Measurements from ENCODE around the gene SYNJ2BP. TPM values are rescaled to one million over a fixed set of nuclear protein-coding genes. Genes with fewer than 3 reads are reported as not detected.

The SYNJ2BP gene
- total and polyA plus RNA-seq, 2 of the 13 experiments (the other 11 are each of a cell fraction or from before 2014, with no cell fraction given), result 18.1 to 28.6 TPM

DNA sequence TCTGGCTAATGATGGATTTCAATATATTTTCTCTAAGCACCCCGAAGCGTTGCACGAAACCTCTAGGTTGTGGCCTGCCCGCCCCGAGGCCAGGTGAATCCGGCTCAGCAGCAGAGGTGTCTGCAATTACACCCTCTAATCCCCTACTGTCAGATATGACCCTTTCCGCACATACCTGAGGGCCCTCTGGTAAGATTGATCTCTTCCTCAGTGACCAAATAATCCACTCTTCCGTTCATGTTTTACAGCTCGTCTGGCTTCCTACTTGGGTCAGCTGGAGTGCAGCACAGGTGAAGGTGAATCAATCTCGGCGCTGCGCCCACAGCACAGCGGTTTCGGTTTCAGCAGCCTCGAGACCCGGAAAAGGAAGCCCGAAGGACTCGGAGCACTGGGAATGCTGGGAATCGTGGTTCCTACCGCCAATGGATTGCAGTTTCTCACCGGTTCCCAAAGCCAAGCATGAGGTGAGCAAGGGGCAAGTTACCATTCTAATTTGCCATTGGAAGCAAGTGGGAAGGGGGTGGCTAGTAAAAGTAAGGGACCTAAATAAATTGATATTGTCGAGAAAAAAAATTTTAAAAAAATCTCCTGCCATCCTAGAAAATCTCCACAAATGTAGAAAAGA, at the start of gene SYNJ2BP (continued):
- TF ChIP-seq, protein P1, sequence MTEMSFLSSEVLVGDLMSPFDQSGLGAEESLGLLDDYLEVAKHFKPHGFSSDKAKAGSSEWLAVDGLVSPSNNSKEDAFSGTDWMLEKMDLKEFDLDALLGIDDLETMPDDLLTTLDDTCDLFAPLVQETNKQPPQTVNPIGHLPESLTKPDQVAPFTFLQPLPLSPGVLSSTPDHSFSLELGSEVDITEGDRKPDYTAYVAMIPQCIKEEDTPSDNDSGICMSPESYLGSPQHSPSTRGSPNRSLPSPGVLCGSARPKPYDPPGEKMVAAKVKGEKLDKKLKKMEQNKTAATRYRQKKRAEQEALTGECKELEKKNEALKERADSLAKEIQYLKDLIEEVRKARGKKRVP (CRISPR knock-in tag; IDR thresholded peaks at IDR 0.05), result 0 out of 4 replicates have a peak, but pooled peaks of 1 of the 2 experiments have one; percentile 23
- TF ChIP-seq, protein P2, sequence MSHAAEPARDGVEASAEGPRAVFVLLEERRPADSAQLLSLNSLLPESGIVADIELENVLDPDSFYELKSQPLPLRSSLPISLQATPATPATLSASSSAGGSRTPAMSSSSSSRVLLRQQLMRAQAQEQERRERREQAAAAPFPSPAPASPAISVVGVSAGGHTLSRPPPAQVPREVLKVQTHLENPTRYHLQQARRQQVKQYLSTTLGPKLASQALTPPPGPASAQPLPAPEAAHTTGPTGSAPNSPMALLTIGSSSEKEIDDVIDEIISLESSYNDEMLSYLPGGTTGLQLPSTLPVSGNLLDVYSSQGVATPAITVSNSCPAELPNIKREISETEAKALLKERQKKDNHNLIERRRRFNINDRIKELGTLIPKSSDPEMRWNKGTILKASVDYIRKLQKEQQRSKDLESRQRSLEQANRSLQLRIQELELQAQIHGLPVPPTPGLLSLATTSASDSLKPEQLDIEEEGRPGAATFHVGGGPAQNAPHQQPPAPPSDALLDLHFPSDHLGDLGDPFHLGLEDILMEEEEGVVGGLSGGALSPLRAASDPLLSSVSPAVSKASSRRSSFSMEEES (CRISPR knock-in tag; IDR thresholded peaks at IDR 0.05), result no peak; the same call in 1 of the 2 replicates
- TF ChIP-seq CREM (IDR thresholded peaks at IDR 0.05) (peak; percentile 89), CREM (CRISPR knock-in tag; IDR thresholded peaks at IDR 0.05) (no peak), ZNF816 (CRISPR knock-in tag; IDR thresholded peaks at IDR 0.05; ENCODE audit: borderline replicate concordance) (no peak), ZFP82 (CRISPR knock-in tag; IDR thresholded peaks at IDR 0.05; ENCODE audit: borderline replicate concordance) (no peak), FOXK1 (CRISPR knock-in tag; IDR thresholded peaks at IDR 0.05; ENCODE audit: borderline replicate concordance, low read depth) (peak; percentile 63; the same call in 1 of the 2 replicates), ZNF672 (CRISPR knock-in tag; IDR thresholded peaks at IDR 0.05) (no peak), NFKB2 (CRISPR knock-in tag; IDR thresholded peaks at IDR 0.05; ENCODE audit: borderline replicate concordance) (0 out of 2 replicates have a peak, but pooled peaks have one; percentile 55), SSRP1 (CRISPR knock-in tag; IDR thresholded peaks at IDR 0.05) (0 out of 2 replicates have a peak, but pooled peaks have one; percentile 46), SIX4 (CRISPR knock-in tag; IDR thresholded peaks at IDR 0.05) (0 out of 2 replicates have a peak, but pooled peaks have one; percentile 56), POLR2A (IDR thresholded peaks at IDR 0.05; ENCODE audit: insufficient read depth in 1 of 2, low read depth in 2 of 2, low read length in 2 of 2) (peak; percentile 47 to 57; a peak in 2 of 4 replicates), GABPA (IDR thresholded peaks at IDR 0.05; ENCODE audit: low read depth, low read length) (peak; percentile 95), GABPA (CRISPR knock-in tag; IDR thresholded peaks at IDR 0.05; ENCODE audit: low read depth) (peak; percentile 99), ZNF496 (CRISPR knock-in tag; IDR thresholded peaks at IDR 0.05; ENCODE audit: insufficient replicate concordance) (no peak), ZNF296 (CRISPR knock-in tag; conservative IDR thresholded peaks at IDR 0.05) (no peak), RARA (CRISPR knock-in tag; IDR thresholded peaks at IDR 0.05) (peak; percentile 37; the same call in 1 of the 2 replicates), STAG1 (CRISPR knock-in tag; IDR thresholded peaks at IDR 0.05) (0 out of 2 replicates have a peak, but pooled peaks have one; percentile 6), PAWR (CRISPR knock-in tag; IDR thresholded peaks at IDR 0.05; ENCODE audit: borderline replicate concordance) (no peak), ZNF430 (CRISPR knock-in tag; IDR thresholded peaks at IDR 0.05) (no peak), ONECUT2 (CRISPR knock-in tag; IDR thresholded peaks at IDR 0.05) (no peak)
- TF ChIP-seq, protein P3, sequence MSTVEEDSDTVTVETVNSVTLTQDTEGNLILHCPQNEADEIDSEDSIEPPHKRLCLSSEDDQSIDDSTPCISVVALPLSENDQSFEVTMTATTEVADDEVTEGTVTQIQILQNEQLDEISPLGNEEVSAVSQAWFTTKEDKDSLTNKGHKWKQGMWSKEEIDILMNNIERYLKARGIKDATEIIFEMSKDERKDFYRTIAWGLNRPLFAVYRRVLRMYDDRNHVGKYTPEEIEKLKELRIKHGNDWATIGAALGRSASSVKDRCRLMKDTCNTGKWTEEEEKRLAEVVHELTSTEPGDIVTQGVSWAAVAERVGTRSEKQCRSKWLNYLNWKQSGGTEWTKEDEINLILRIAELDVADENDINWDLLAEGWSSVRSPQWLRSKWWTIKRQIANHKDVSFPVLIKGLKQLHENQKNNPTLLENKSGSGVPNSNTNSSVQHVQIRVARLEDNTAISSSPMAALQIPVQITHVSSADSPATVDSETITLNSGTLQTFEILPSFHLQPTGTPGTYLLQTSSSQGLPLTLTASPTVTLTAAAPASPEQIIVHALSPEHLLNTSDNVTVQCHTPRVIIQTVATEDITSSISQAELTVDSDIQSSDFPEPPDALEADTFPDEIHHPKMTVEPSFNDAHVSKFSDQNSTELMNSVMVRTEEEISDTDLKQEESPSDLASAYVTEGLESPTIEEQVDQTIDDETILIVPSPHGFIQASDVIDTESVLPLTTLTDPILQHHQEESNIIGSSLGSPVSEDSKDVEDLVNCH (CRISPR knock-in tag; IDR thresholded peaks at IDR 0.05), result no peak

Measured in HepG2 (cell line).